GM10248 (cell line): ENCODE measurements around the gene DTX1.

Experiments
- CTCF ChIA-PET: fragments of 300-600 bp; sonication (Branson Sonifier 250); formaldehyde crosslinking; extraction: SDS; loops from one replicate; lab custom pipeline; 2021; ENCODE audit warnings: antibody characterized with exemption; lab: Yijun Ruan, JAX
- POLR2A ChIA-PET: fragments of 350-650 bp; sonication (Branson Sonifier 250); formaldehyde crosslinking; extraction: SDS; loops from one replicate; lab custom pipeline; 2020; ENCODE audit warnings: antibody characterized with exemption; lab: Yijun Ruan, JAX
- DNase-seq: peaks from one replicate; pipeline ENCODE4 v3.0.0; 2012; ENCODE audit errors: extremely low spot score
- CTCF ChIP-seq: IDR thresholded peaks from 2 replicates; pipeline ENCODE4 v1.5.1; 2012; ENCODE audit warnings: mild to moderate bottlenecking, low read depth; ENCODE audit errors: extremely low read depth, missing control alignments, control extremely low read depth

DTX1 gene

GRCh38 chr12:113056631-113057488, at the start of gene DTX1:
Gene DTX1 (plus strand): TSS chr12:113056730. CDS start chr12:113058193, 1,463 bp downstream.
- TF ChIP-seq CTCF, result no peak
- DNase-seq, result peak; percentile 31
- ChIA-PET CTCF (interaction anchor here (1.4 to 9.8 kb wide), 4 partner anchors 8 to 116 kb away, joined by 3 to 135 read pairs (median 8); no protein-coding TSS in a partner anchor), POLR2A (no interaction called here)

GRCh38 chr12:113007166-113007565, 49.4 kb upstream of the DTX1 start:
- ChIA-PET CTCF (interaction anchor here (0.9 to 3.4 kb wide), 9 partner anchors 9 to 167 kb away, joined by 3 to 25 read pairs (median 5); no protein-coding TSS in a partner anchor), POLR2A (no interaction called here)
- no peak for TF ChIP-seq CTCF
- no peak for DNase-seq

- ChIA-PET CTCF (interaction anchor here (1.7 kb wide), 1 partner anchor 18 kb away, joined by 4 read pairs; no protein-coding TSS in a partner anchor), POLR2A (no interaction called here)
- DNase-seq, result no peak
- no peak for TF ChIP-seq CTCF
These were observed 45.8 kb upstream of the DTX1 start for GRCh38 chr12:113010701-113011100.

GRCh38 chr12:113014565-113014964, 42.0 kb upstream of the DTX1 start:
- no peak for TF ChIP-seq CTCF
- CTCF ChIA-PET, result interaction anchor here (1.3 to 1.4 kb wide), 2 partner anchors 22 to 146 kb away, joined by 3 to 4 read pairs; no protein-coding TSS in a partner anchor
- no peak for DNase-seq
- POLR2A ChIA-PET, result no interaction called here

- DNase-seq, result no peak
- POLR2A ChIA-PET, result no interaction called here
- no peak for TF ChIP-seq CTCF
- CTCF ChIA-PET, result interaction anchor here (1.2 to 1.8 kb wide), 3 partner anchors 10 to 157 kb away, joined by 3 to 7 read pairs (median 5); no protein-coding TSS in a partner anchor
These were observed 39.7 kb upstream of the DTX1 start for GRCh38 chr12:113016796-113017195.

GRCh38 chr12:113019025-113019424, 37.5 kb upstream of the DTX1 start:
- POLR2A ChIA-PET, result no interaction called here
- CTCF ChIA-PET, result interaction anchor here (1.4 kb wide), 1 partner anchor 12 kb away, joined by 4 read pairs; no protein-coding TSS in a partner anchor
- TF ChIP-seq CTCF, result no peak
- no peak for DNase-seq
